PFSK-1 (cell line): Measurements from ENCODE around the gene URI1.

ENCODE experiments used
- POLR2AphosphoS5 ChIP-seq: IDR thresholded peaks from 2 replicates; pipeline ENCODE4 v1.6.1; 2012; ENCODE audit warnings: low read depth, mild to moderate bottlenecking, control low read depth, low read length, moderate library complexity
- REST ChIP-seq, 2 experiments: IDR thresholded peaks; 2 replicates each; pipeline versions ENCODE4 v1.6.1 to v1.8.0; 2011 to 2012; ENCODE audit warnings: low read depth in 2 of 2, low read length in 2 of 2, control low read depth in 1 of 2, inconsistent platforms in 1 of 2, mild to moderate bottlenecking in 1 of 2, moderate library complexity in 1 of 2; ENCODE audit not compliant: insufficient read depth in 1 of 2
- SIN3A ChIP-seq: IDR thresholded peaks from 2 replicates; pipeline ENCODE4 v1.6.1; 2012; ENCODE audit warnings: mild to moderate bottlenecking, low read length, moderate library complexity, borderline replicate concordance; ENCODE audit not compliant: insufficient read depth

- TF ChIP-seq REST (IDR thresholded peaks at IDR 0.05; ENCODE audit: insufficient read depth in 1 of 2, low read depth in 2 of 2, low read length in 2 of 2) (no peak), SIN3A (no peak), POLR2AphosphoS5 (no peak)
Observed at GRCh38 chr19:30049226-30049625, 107.2 kb downstream of the URI1 start.
